Loucy (cell line): ENCODE measurements around the gene TNP2.

Experiments used
- H2AFZ ChIP-seq: fragments of 200-600 bp; sonication (generic); 2 replicates; pipeline ENCODE4 v1.6.0; 2016; ENCODE audit warnings: antibody characterized with exemption, mild to moderate bottlenecking, low read length, moderate library complexity
- H3F3A ChIP-seq: fragments of 200-600 bp; 2 replicates; pipeline ENCODE4 v1.6.0; 2016; ENCODE audit warnings: antibody characterized with exemption, low read depth, mild to moderate bottlenecking
- H3K27me3 ChIP-seq: fragments of 200-600 bp; sonication (generic); 2 replicates; pipeline ENCODE4 v1.6.1; 2014; ENCODE audit warnings: low read length, mild to moderate bottlenecking; ENCODE audit not compliant: insufficient read depth, poor library complexity, severe bottlenecking
- H3K36me3 ChIP-seq: fragments of 200-600 bp; sonication (generic); 2 replicates; pipeline ENCODE4 v1.6.1; 2016; ENCODE audit warnings: low read length; ENCODE audit not compliant: insufficient read depth
- H3K4me1 ChIP-seq: fragments of 200-600 bp; sonication (generic); 2 replicates; pipeline ENCODE4 v1.5.1; 2014; ENCODE audit warnings: low read length, mild to moderate bottlenecking; ENCODE audit not compliant: insufficient read depth, poor library complexity, severe bottlenecking
- H3K4me2 ChIP-seq: fragments of 200-600 bp; sonication (generic); 2 replicates; pipeline ENCODE4 v1.6.0; 2014; ENCODE audit warnings: antibody characterized with exemption, low read length, low read depth, mild to moderate bottlenecking; ENCODE audit not compliant: poor library complexity, severe bottlenecking
- H3K4me3 ChIP-seq: fragments of 200-600 bp; sonication (generic); 2 replicates; pipeline ENCODE4 v1.5.1; 2014; ENCODE audit warnings: low read length, mild to moderate bottlenecking, mixed read lengths; ENCODE audit not compliant: poor library complexity, severe bottlenecking
- H3K79me2 ChIP-seq: fragments of 200-600 bp; sonication (generic); 2 replicates; pipeline ENCODE4 v1.6.1; 2014; ENCODE audit warnings: low read length; ENCODE audit not compliant: insufficient read depth
- H3K9ac ChIP-seq: fragments of 200-600 bp; sonication (generic); 2 replicates; pipeline ENCODE4 v1.6.0; 2014; ENCODE audit warnings: mild to moderate bottlenecking, low read depth, low read length, moderate library complexity; ENCODE audit not compliant: poor library complexity, severe bottlenecking
- H3K9me2 ChIP-seq: fragments of 200-600 bp; sonication (generic); replicated peaks from 2 replicates; pipeline ENCODE4 v1.6.1; 2016; ENCODE audit warnings: low read depth, low read length, mixed read lengths
- H3K9me3 ChIP-seq: fragments of 200-600 bp; sonication (generic); 2 replicates; pipeline ENCODE4 v1.6.1; 2014; ENCODE audit warnings: mild to moderate bottlenecking, antibody characterized with exemption, low read length, low read depth; ENCODE audit not compliant: insufficient read depth
- H4K20me1 ChIP-seq: fragments of 200-600 bp; sonication (generic); 2 replicates; pipeline ENCODE4 v1.6.0; 2014; ENCODE audit warnings: antibody characterized with exemption, low read length, mild to moderate bottlenecking; ENCODE audit not compliant: insufficient read depth, poor library complexity, severe bottlenecking
- CTCF ChIP-seq: fragments of 200-600 bp; sonication (generic); conservative IDR thresholded peaks from 2 replicates; pipeline ENCODE4 v1.5.1; 2014; ENCODE audit warnings: mild to moderate bottlenecking, antibody characterized with exemption, low read length
- EZH2phosphoT487 ChIP-seq: fragments of 200-600 bp; IDR thresholded peaks from 2 replicates; pipeline ENCODE4 v1.6.1; 2018; ENCODE audit warnings: antibody characterized with exemption, mild to moderate bottlenecking, moderate library complexity, borderline replicate concordance

Gene TNP2

GRCh38 chr16:11242658-11243057, 26.5 kb downstream of the TNP2 start:
- H3K4me1 ChIP-seq, result peaks cover 5% of the 10 kb centered on the region
- H3K4me3 ChIP-seq, result no peak overlapping the region
- no peak for TF ChIP-seq EZH2phosphoT487
- no peak for TF ChIP-seq CTCF
- H3K79me2 ChIP-seq, result no peaks in the 10 kb centered on the region
- H3K4me2 ChIP-seq, result no peak overlapping the region
- no peaks in the 10 kb centered on the region for H3K9me2 ChIP-seq
- no peaks in the 10 kb centered on the region for H3K27me3 ChIP-seq
- H3K9ac ChIP-seq, result no peak overlapping the region
- no peak overlapping the region for H2AFZ ChIP-seq
- H3F3A ChIP-seq, result no peaks in the 10 kb centered on the region
- no peaks in the 10 kb centered on the region for H3K9me3 ChIP-seq
- H4K20me1 ChIP-seq, result no peaks in the 10 kb centered on the region
- H3K36me3 ChIP-seq, result no peaks in the 10 kb centered on the region

- no peaks in the 10 kb centered on the region for H3K79me2 ChIP-seq
- H3K4me2 ChIP-seq, result no peak overlapping the region
- no peaks in the 10 kb centered on the region for H3F3A ChIP-seq
- H3K27me3 ChIP-seq, result no peaks in the 10 kb centered on the region
- H2AFZ ChIP-seq, result no peak overlapping the region
- H3K36me3 ChIP-seq, result no peaks in the 10 kb centered on the region
- H4K20me1 ChIP-seq, result no peaks in the 10 kb centered on the region
- no peak overlapping the region for H3K4me3 ChIP-seq
- TF ChIP-seq EZH2phosphoT487, result no peak
- no peak for TF ChIP-seq CTCF
- no peak overlapping the region for H3K9ac ChIP-seq
- H3K4me1 ChIP-seq, result peaks cover 5% of the 10 kb centered on the region
- H3K9me3 ChIP-seq, result no peaks in the 10 kb centered on the region
- H3K9me2 ChIP-seq, result no peaks in the 10 kb centered on the region
Observed at GRCh38 chr16:11241480-11242204, 27.5 kb downstream of the TNP2 start.

GRCh38 chr16:11240636-11241473, 28.3 kb downstream of the TNP2 start:
- H3K9ac ChIP-seq, result peak overlapping the region; percentile 36
- peak overlapping the region; percentile 54 for H3K4me2 ChIP-seq
- H2AFZ ChIP-seq, result peak overlapping the region; percentile 70
- H3K79me2 ChIP-seq, result no peaks in the 10 kb centered on the region
- H3F3A ChIP-seq, result no peaks in the 10 kb centered on the region
- no peaks in the 10 kb centered on the region for H3K9me2 ChIP-seq
- H3K4me1 ChIP-seq, result peaks cover 5% of the 10 kb centered on the region
- H3K9me3 ChIP-seq, result no peaks in the 10 kb centered on the region
- no peaks in the 10 kb centered on the region for H4K20me1 ChIP-seq
- no peak for TF ChIP-seq EZH2phosphoT487
- no peak for TF ChIP-seq CTCF
- H3K27me3 ChIP-seq, result no peaks in the 10 kb centered on the region
- H3K36me3 ChIP-seq, result no peaks in the 10 kb centered on the region
- H3K4me3 ChIP-seq, result peak overlapping the region; percentile 29
